ENCODE data around the gene CAMK1D.

The CAMK1D gene

DNA sequence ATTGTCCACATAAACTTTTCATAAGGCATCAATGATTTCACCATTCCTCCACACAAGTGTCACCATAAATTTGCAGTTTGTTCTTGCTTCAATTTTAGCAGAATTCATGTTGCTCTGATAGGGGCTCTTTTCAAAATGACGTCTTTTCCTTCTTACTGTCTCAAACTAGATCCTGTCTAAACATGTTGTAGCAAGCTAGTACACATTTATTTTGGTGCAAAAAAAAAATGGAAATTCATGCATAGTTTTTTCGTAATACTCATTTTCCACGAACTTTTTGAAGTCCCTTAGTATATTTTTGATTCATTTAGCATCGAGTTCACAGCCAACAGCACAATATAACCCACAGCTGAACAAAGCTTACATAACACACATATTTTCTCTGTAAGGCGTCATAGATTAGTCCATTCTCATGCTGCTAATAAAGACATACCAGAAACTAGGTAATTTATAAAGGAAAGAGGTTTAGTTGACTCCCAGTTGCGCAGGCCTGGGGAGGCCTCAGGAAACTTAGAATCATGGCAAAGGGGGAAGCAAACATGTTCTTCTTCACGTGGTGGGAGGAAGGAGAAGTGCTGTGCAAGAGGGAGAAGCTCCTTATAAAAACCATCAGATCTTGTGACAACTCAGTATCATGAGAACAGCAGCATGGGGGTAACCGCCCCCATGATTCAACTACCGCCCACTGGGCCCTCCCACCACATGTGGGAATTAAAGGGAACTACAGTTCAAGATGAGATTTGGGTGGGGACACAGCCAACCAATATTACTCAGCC is 350.6 kb downstream of the CAMK1D start:
- H3K4me3 ChIP-seq (ENCODE audit: low read depth, low read length), result no peak overlapping the region
- DNase-seq (ENCODE audit: low read depth), result peak; percentile 7
- TF ChIP-seq POLR2A (IDR thresholded peaks at IDR 0.05; ENCODE audit: extremely low read depth, insufficient read length), result no peak
- no peak for TF ChIP-seq CTCF (IDR thresholded peaks at IDR 0.05; ENCODE audit: low read depth, low read length)
- no peak for TF ChIP-seq MYC (IDR thresholded peaks at IDR 0.05; ENCODE audit: low read depth, low read length)
- TF ChIP-seq, protein P1, sequence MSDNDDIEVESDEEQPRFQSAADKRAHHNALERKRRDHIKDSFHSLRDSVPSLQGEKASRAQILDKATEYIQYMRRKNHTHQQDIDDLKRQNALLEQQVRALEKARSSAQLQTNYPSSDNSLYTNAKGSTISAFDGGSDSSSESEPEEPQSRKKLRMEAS (IDR thresholded peaks at IDR 0.05; ENCODE audit: low read depth, low read length), result no peak

- DNase-seq (ENCODE audit: low read depth), result no peak
- TF ChIP-seq, protein P1 (IDR thresholded peaks at IDR 0.05; ENCODE audit: low read depth, low read length), result no peak
- TF ChIP-seq POLR2A (IDR thresholded peaks at IDR 0.05; ENCODE audit: extremely low read depth, insufficient read length), result no peak
- no peak for TF ChIP-seq MYC (IDR thresholded peaks at IDR 0.05; ENCODE audit: low read depth, low read length)
- no peak for TF ChIP-seq CTCF (IDR thresholded peaks at IDR 0.05; ENCODE audit: low read depth, low read length)
- H3K4me3 ChIP-seq (ENCODE audit: low read depth, low read length), result no peak overlapping the region
Observed at GRCh38 chr10:12700557-12700874, 351.2 kb downstream of the CAMK1D start.

- TF ChIP-seq MYC (IDR thresholded peaks at IDR 0.05; ENCODE audit: low read depth, low read length), result no peak
- no peak overlapping the region for H3K4me3 ChIP-seq (ENCODE audit: low read depth, low read length)
- no peak for DNase-seq (ENCODE audit: low read depth)
Observed at GRCh38 chr10:12701696-12702095, 352.3 kb downstream of the CAMK1D start.

DNA sequence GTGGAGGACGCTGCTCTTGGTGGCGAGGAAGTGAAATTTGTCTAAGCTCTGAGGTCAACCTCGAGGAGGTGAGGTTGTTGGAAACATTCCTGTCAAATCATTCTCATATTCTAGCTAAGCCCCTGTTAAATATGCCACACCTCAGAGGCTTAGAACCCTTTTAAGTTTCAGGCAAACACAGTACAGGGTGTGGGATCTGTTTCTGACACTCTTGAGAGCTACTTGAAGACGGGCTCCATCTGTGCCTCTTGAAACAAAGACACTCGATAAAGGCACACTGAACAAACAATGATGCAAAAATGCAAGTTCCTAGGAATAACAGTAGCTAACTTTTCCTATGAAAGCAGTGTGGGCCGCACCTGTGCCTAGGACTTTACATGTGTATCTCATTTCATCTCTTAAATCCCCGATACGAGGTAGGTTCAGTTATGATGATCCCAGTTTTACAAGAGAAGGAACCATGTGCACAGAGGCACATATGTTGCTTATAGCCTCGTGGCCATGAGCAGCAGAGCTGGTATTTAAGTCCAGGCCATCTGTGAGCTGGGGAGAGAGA is 352.9 kb downstream of the CAMK1D start:
- DNase-seq (ENCODE audit: low read depth), result no peak
- no peak overlapping the region for H3K4me3 ChIP-seq (ENCODE audit: low read depth, low read length)
- TF ChIP-seq MYC (IDR thresholded peaks at IDR 0.05; ENCODE audit: low read depth, low read length) (no peak), POLR2A (IDR thresholded peaks at IDR 0.05; ENCODE audit: extremely low read depth, insufficient read length) (no peak), CTCF (IDR thresholded peaks at IDR 0.05; ENCODE audit: low read depth, low read length) (no peak)
- TF ChIP-seq, protein P1 (IDR thresholded peaks at IDR 0.05; ENCODE audit: low read depth, low read length), result no peak

DNA sequence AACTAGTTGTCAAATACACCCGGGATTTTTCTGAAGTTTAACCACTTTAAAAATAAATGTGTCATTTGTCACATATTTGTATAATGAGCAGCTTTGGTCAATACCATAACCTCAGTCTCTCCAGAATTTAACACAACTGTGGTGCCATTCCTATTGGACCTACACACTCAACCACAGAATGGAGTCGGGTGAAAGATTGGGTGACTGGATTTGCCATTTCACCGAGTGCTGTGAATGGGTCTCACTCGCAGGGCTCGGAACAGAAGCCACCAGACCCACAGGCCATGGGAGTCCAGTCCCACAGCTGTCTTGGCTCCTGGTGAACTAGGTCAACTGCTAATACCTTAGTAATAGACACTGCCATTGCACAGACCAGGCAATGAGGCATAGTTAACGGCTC is 353.8 kb downstream of the CAMK1D start:
- no peak overlapping the region for H3K4me3 ChIP-seq (ENCODE audit: low read depth, low read length)
- TF ChIP-seq, protein P1 (IDR thresholded peaks at IDR 0.05; ENCODE audit: low read depth, low read length), result no peak
- TF ChIP-seq MYC (IDR thresholded peaks at IDR 0.05; ENCODE audit: low read depth, low read length), result no peak
- no peak for TF ChIP-seq POLR2A (IDR thresholded peaks at IDR 0.05; ENCODE audit: extremely low read depth, insufficient read length)
- no peak for TF ChIP-seq CTCF (IDR thresholded peaks at IDR 0.05; ENCODE audit: low read depth, low read length)
- DNase-seq (ENCODE audit: low read depth), result no peak

- no peak for DNase-seq (ENCODE audit: low read depth)
- TF ChIP-seq, protein P1 (IDR thresholded peaks at IDR 0.05; ENCODE audit: low read depth, low read length), result no peak
- no peak for TF ChIP-seq POLR2A (IDR thresholded peaks at IDR 0.05; ENCODE audit: extremely low read depth, insufficient read length)
- no peak overlapping the region for H3K4me3 ChIP-seq (ENCODE audit: low read depth, low read length)
Observed at GRCh38 chr10:12703813-12704212, 354.5 kb downstream of the CAMK1D start.

Measured in NB4 (cell line).